DOHH2 (cell line): ENCODE measurements around the gene CDK9.

Source experiments
- H3F3A ChIP-seq: fragments of 200-600 bp; sonication (generic), shearing (Covaris generic); 2 replicates; pipeline ENCODE4 v1.6.0; 2016; ENCODE audit warnings: antibody characterized with exemption, mild to moderate bottlenecking; ENCODE audit not compliant: control insufficient read depth, insufficient read depth
- H3K27ac ChIP-seq: fragments of 200-600 bp; sonication (generic); 2 replicates; pipeline ENCODE4 v1.5.1; 2014; ENCODE audit warnings: low read depth, mild to moderate bottlenecking, low read length, moderate library complexity
- H3K27me3 ChIP-seq: fragments of 200-600 bp; sonication (generic); 2 replicates; pipeline ENCODE4 v1.6.1; 2014; ENCODE audit warnings: mild to moderate bottlenecking, low read length, mixed read lengths; ENCODE audit not compliant: control insufficient read depth
- H3K36me3 ChIP-seq: fragments of 200-600 bp; sonication (generic); 2 replicates; pipeline ENCODE4 v1.6.1; 2014; ENCODE audit warnings: mild to moderate bottlenecking, low read length, moderate library complexity, mixed read lengths; ENCODE audit not compliant: control insufficient read depth
- H3K4me1 ChIP-seq: fragments of 200-600 bp; sonication (generic); 2 replicates; pipeline ENCODE4 v1.6.1; 2014; ENCODE audit warnings: mild to moderate bottlenecking, low read length, mixed read lengths; ENCODE audit not compliant: control insufficient read depth
- H3K4me2 ChIP-seq: fragments of 200-600 bp; sonication (generic); 2 replicates; pipeline ENCODE4 v1.6.0; 2014; ENCODE audit warnings: mild to moderate bottlenecking, low read length, moderate library complexity
- H3K4me3 ChIP-seq: fragments of 200-600 bp; sonication (generic); 2 replicates; pipeline ENCODE4 v1.5.1; 2014; ENCODE audit warnings: mild to moderate bottlenecking, low read length, mixed read lengths
- H3K79me2 ChIP-seq: fragments of 200-600 bp; sonication (generic); 2 replicates; pipeline ENCODE4 v1.6.1; 2014; ENCODE audit warnings: mild to moderate bottlenecking, low read length, mixed read lengths; ENCODE audit not compliant: control insufficient read depth
- H3K9me2 ChIP-seq: fragments of 200-600 bp; sonication (generic); replicated peaks from 2 replicates; pipeline ENCODE4 v1.6.1; 2014; ENCODE audit warnings: mild to moderate bottlenecking, low read length, mixed read lengths; ENCODE audit not compliant: control insufficient read depth
- H3K9me3 ChIP-seq: fragments of 200-600 bp; sonication (generic); 2 replicates; pipeline ENCODE4 v1.6.1; 2014; ENCODE audit warnings: antibody characterized with exemption, low read length, mixed read lengths; ENCODE audit not compliant: control insufficient read depth, insufficient read depth
- H4K20me1 ChIP-seq: fragments of 200-600 bp; sonication (generic); 2 replicates; pipeline ENCODE4 v1.6.0; 2014; ENCODE audit warnings: low read depth, mild to moderate bottlenecking, antibody characterized with exemption, low read length, moderate library complexity; ENCODE audit not compliant: control insufficient read depth, insufficient read depth
- EZH2phosphoT487 ChIP-seq: fragments of 200-600 bp; sonication (generic); IDR thresholded peaks from 2 replicates; pipeline ENCODE4 v1.6.1; 2017; ENCODE audit warnings: borderline replicate concordance, mild to moderate bottlenecking, antibody characterized with exemption, low read length, moderate library complexity, mixed read lengths
- TF ChIP-seq, protein P1 (sequence below): fragments of 200-600 bp; sonication (generic); IDR thresholded peaks from one replicate; pipeline ENCODE4 v1.5.1; 2014; ENCODE audit warnings: antibody characterized with exemption, mild to moderate bottlenecking, low read depth, low read length; ENCODE audit not compliant: poor library complexity, severe bottlenecking

CDK9 gene

DNA sequence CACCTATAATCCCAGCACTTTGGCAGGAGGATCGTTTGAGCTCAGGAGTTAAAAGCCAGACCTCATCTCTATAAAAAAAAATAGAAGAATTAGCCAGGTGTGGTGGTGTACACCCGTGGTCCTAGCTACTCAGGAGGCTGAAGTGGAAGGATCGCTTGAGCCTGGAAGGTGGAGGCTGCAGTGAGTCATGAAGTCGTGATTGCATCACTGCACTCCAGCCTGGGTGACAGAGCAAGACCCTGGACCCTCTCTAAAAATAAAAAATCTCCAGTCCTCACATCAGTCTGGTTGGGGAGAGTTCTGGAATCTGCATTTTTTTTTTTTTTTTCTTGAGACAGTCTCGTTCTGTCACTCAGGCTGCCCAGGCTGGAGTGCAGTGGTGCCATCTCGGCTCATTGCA lies 26.2 kb downstream of the CDK9 start:
- H3K4me3 ChIP-seq: no peak overlapping the region
- TF ChIP-seq EZH2phosphoT487: no peak
- TF ChIP-seq, protein P1, sequence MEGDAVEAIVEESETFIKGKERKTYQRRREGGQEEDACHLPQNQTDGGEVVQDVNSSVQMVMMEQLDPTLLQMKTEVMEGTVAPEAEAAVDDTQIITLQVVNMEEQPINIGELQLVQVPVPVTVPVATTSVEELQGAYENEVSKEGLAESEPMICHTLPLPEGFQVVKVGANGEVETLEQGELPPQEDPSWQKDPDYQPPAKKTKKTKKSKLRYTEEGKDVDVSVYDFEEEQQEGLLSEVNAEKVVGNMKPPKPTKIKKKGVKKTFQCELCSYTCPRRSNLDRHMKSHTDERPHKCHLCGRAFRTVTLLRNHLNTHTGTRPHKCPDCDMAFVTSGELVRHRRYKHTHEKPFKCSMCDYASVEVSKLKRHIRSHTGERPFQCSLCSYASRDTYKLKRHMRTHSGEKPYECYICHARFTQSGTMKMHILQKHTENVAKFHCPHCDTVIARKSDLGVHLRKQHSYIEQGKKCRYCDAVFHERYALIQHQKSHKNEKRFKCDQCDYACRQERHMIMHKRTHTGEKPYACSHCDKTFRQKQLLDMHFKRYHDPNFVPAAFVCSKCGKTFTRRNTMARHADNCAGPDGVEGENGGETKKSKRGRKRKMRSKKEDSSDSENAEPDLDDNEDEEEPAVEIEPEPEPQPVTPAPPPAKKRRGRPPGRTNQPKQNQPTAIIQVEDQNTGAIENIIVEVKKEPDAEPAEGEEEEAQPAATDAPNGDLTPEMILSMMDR: no peak
- no peaks in the 10 kb centered on the region for H3K27me3 ChIP-seq
- H3F3A ChIP-seq: no peaks in the 10 kb centered on the region
- H4K20me1 ChIP-seq: no peaks in the 10 kb centered on the region
- no peaks in the 10 kb centered on the region for H3K79me2 ChIP-seq
- H3K9me2 ChIP-seq: no peaks in the 10 kb centered on the region
- H3K4me1 ChIP-seq: peaks cover 5% of the 10 kb centered on the region; the same call in 1 of the 2 replicates
- peaks cover 67% of the 10 kb centered on the region for H3K36me3 ChIP-seq
- no peak overlapping the region for H3K4me2 ChIP-seq
- H3K9me3 ChIP-seq: no peaks in the 10 kb centered on the region
- H3K27ac ChIP-seq: no peak overlapping the region

DNA sequence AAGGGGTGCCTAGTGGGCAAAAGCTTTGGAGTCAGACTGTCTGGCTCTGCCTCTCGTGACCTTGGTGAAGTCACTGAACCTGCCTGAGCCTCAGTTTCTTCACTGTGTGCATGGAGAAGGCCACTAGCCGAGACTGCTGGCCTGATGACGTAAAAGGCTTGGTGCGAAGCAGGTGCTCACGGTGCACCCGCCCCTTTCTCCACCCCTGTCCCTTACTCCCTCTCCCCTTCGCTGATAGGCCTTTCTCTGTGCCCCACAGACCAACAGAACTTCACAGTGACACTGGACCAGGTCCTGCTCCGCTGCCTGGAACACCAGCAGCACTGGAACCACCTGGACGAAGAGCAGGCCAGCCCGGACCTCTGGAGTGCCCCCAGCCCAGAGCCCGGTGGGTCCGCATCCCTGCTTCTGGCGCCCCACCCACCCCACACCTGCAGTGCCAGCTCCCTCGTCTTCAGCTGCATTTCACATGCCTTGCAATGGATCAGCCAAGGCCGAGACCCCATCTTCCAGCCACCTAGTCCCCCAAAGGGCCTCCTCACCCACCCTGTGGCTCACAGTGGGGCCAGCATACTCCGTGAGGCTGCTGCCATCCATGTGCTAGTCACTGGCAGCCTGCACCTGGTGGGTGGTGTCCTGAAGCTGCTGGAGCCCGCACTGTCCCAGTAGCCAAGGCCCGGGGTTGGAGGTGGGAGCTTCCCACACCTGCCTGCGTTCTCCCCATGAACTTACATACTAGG lies 27.3 kb downstream of the CDK9 start:
- no peak overlapping the region for H3K4me2 ChIP-seq
- no peak overlapping the region for H3K4me3 ChIP-seq
- no peak for TF ChIP-seq EZH2phosphoT487
- TF ChIP-seq, protein P1: no peak
- H3K9me2 ChIP-seq: no peaks in the 10 kb centered on the region
- H3K27ac ChIP-seq: no peak overlapping the region
- H3K36me3 ChIP-seq: peaks cover 56% of the 10 kb centered on the region
- no peaks in the 10 kb centered on the region for H3K79me2 ChIP-seq
- H3K27me3 ChIP-seq: no peaks in the 10 kb centered on the region
- no peaks in the 10 kb centered on the region for H4K20me1 ChIP-seq
- H3K9me3 ChIP-seq: no peaks in the 10 kb centered on the region
- H3K4me1 ChIP-seq: peaks cover 5% of the 10 kb centered on the region; the same call in 1 of the 2 replicates
- no peaks in the 10 kb centered on the region for H3F3A ChIP-seq

DNA sequence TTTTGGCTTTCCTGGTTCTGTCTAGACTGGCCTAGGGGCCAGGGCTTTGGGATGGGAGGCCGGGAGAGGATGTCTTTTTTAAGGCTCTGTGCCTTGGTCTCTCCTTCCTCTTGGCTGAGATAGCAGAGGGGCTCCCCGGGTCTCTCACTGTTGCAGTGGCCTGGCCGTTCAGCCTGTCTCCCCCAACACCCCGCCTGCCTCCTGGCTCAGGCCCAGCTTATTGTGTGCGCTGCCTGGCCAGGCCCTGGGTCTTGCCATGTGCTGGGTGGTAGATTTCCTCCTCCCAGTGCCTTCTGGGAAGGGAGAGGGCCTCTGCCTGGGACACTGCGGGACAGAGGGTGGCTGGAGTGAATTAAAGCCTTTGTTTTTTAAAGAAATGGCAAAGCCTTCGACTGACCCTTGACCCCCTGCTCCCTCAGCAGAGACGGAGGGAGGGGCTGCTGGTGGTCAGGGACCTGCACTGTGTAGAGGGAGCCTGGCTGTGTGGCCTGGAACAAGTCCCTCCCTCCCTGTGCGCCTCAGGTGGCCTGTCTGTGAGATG lies 27.9 kb downstream of the CDK9 start:
- H3K27ac ChIP-seq: no peak overlapping the region
- no peaks in the 10 kb centered on the region for H3K79me2 ChIP-seq
- H3K36me3 ChIP-seq: peaks cover 50% of the 10 kb centered on the region

More for the DNA sequence above, 27.9 kb downstream of the CDK9 start:
- peaks cover 5% of the 10 kb centered on the region; the same call in 1 of the 2 replicates for H3K4me1 ChIP-seq
- no peaks in the 10 kb centered on the region for H3K9me2 ChIP-seq
- no peaks in the 10 kb centered on the region for H3K9me3 ChIP-seq
- no peak overlapping the region for H3K4me3 ChIP-seq
- no peaks in the 10 kb centered on the region for H3K27me3 ChIP-seq
- H3K4me2 ChIP-seq: no peak overlapping the region
- H3F3A ChIP-seq: no peaks in the 10 kb centered on the region
- no peaks in the 10 kb centered on the region for H4K20me1 ChIP-seq
- TF ChIP-seq EZH2phosphoT487: no peak
- TF ChIP-seq, protein P1: no peak
